Activated CD4-positive, alpha-beta T cell treated with anti-CD3 and anti-CD28 coated beads, Interleukin-2, amount 10 ng/mL, durations not matched to agents 24 days and 14 days (primary cell): Measurements from ENCODE around the gene TBC1D30. TPM values are rescaled to one million over a fixed set of nuclear protein-coding genes. Genes with fewer than 3 reads are reported as not detected.
"Not testable (repeated sequence)": the region's sequence is repeated elsewhere in the genome, so short reads cannot be mapped to it uniquely, and the experiment has no call there.

ENCODE experiments used
- DNase-seq: peaks from one replicate; pipeline ENCODE4 v3.0.0; 2022
- H3K27ac Mint-ChIP-seq: one replicate; pipeline ENCODE4 v1.8.0; 2022; ENCODE audit warnings: mild to moderate bottlenecking, mixed read lengths
- H3K27me3 Mint-ChIP-seq: one replicate; pipeline ENCODE4 v1.8.0; 2022; ENCODE audit warnings: mixed read lengths
- H3K36me3 Mint-ChIP-seq: one replicate; pipeline ENCODE4 v1.8.0; 2022; ENCODE audit warnings: low read depth, mild to moderate bottlenecking, mixed read lengths
- H3K4me1 Mint-ChIP-seq: one replicate; pipeline ENCODE4 v1.8.0; 2021; ENCODE audit warnings: mixed read lengths
- H3K4me3 Mint-ChIP-seq: one replicate; pipeline ENCODE4 v1.8.0; 2022; ENCODE audit warnings: mild to moderate bottlenecking, moderate library complexity, mixed read lengths
- H3K9me3 Mint-ChIP-seq: one replicate; pipeline ENCODE4 v1.8.0; 2021; ENCODE audit warnings: mixed read lengths
- intact Hi-C: fragments of 100-400 bp; cut with micrococcal nuclease; formaldehyde crosslinking; loops from one replicate; pipeline ENCODE4 v1.15.1; 2023
- total RNA-seq: library from RNA; stranded (reverse); gene quantifications from 2 replicates; pipeline ENCODE4 v1.2.3, GENCODE V29; 2022

Gene TBC1D30
- total RNA-seq, 1 donor from 2014 or later, result 1.7 TPM

GRCh38 chr12:64793610-64794009, 30.8 kb upstream of the TBC1D30 start:
- Mint-ChIP-seq H3K9me3 (no peaks in the 10 kb centered on the region), H3K36me3 (no peaks in the 10 kb centered on the region), H3K27me3 (peaks cover 29% of the 10 kb centered on the region), H3K4me3 (no peak overlapping the region), H3K27ac (no peak overlapping the region), H3K4me1 (no peaks in the 10 kb centered on the region)
- DNase-seq, result no peak
- intact Hi-C loops, result no loop called here

DNA sequence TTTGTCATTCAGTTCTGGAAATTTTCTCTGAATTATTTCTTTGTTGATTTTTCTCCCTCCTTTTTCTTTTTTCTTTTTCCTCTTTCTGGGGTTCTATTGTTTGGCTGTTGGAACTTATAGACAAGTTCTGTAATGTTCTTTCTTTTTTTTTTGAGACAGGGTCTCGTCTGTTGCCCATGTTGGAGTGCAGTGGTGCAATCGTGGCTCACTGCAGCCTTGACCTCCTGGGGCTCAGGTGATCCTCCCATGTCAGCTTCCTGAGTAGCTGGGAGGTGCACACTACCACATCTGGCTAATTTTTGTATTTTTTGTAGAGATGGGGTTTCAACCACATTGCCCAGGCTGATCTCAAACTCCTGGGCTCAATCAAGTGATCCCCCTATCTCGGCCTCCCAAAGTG, 30.1 kb upstream of the TBC1D30 start:
- intact Hi-C loops, result no loop called here
- Mint-ChIP-seq H3K27ac (no peak overlapping the region), H3K4me1 (no peaks in the 10 kb centered on the region), H3K9me3 (no peaks in the 10 kb centered on the region), H3K4me3 (no peak overlapping the region), H3K27me3 (peaks cover 27% of the 10 kb centered on the region), H3K36me3 (no peaks in the 10 kb centered on the region)
- DNase-seq, result no peak

DNA sequence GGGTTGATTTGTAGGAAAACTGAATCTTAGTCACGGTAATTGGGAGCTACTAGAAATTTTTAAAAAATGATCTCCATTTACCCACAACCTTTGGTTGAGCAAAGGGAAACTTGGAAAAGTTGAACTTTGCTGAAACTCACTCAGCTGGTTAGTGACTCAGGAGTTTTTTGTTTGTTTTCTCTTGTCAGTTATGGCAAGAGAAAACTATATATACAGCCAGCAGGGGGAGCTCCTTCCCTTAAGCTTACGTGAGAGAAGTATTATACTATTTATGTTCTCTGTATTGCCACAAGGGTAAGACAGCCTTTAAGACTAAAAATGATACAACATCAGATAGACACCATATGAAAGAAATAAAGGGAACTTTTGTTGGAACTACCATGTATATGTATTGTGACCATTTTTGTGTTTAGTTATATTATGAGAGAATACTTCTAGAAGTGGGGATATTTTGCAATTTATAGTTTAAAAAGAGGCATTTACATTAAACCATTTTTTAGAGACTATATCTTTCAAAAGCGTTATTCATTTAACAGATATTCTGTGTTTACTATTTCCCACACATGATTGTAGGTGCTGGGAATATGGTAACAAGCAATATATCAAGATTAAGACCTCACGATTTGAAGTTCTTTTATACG, 28.1 kb upstream of the TBC1D30 start:
- H3K9me3 Mint-ChIP-seq, result no peaks in the 10 kb centered on the region

GRCh38 chr12:64797156-64797555, 27.3 kb upstream of the TBC1D30 start:
- Mint-ChIP-seq H3K4me1 (no peaks in the 10 kb centered on the region), H3K36me3 (no peaks in the 10 kb centered on the region), H3K4me3 (no peak overlapping the region), H3K9me3 (no peaks in the 10 kb centered on the region), H3K27ac (no peak overlapping the region), H3K27me3 (peaks cover 29% of the 10 kb centered on the region)
- no peak for DNase-seq
- intact Hi-C loops, result loop anchor here (2.0 kb wide), 1 partner anchor 436 kb away; no protein-coding TSS in a partner anchor

More for the DNA sequence above, 28.1 kb upstream of the TBC1D30 start:
- Mint-ChIP-seq H3K4me3 (no peak overlapping the region), H3K27ac (no peak overlapping the region), H3K36me3 (no peaks in the 10 kb centered on the region), H3K4me1 (no peaks in the 10 kb centered on the region), H3K27me3 (peaks cover 28% of the 10 kb centered on the region)
- intact Hi-C loops, result loop anchor here (1.0 to 2.0 kb wide), 2 partner anchors 327 to 436 kb away; no protein-coding TSS in a partner anchor
- DNase-seq, result peak; percentile 89

GRCh38 chr12:64798165-64798564, 26.3 kb upstream of the TBC1D30 start:
- intact Hi-C loops, result no loop called here
- Mint-ChIP-seq H3K27ac (no peak overlapping the region), H3K36me3 (no peaks in the 10 kb centered on the region), H3K27me3 (peaks cover 31% of the 10 kb centered on the region), H3K9me3 (no peaks in the 10 kb centered on the region), H3K4me3 (no peak overlapping the region), H3K4me1 (no peaks in the 10 kb centered on the region)
- no peak for DNase-seq

GRCh38 chr12:64800640-64801039, 23.8 kb upstream of the TBC1D30 start:
- Mint-ChIP-seq H3K27me3 (peaks cover 30% of the 10 kb centered on the region), H3K9me3 (no peaks in the 10 kb centered on the region), H3K4me3 (no peak overlapping the region), H3K27ac (no peak overlapping the region), H3K36me3 (no peaks in the 10 kb centered on the region), H3K4me1 (no peaks in the 10 kb centered on the region)
- no peak for DNase-seq
- intact Hi-C loops, result loop anchor here (5.0 kb wide), 1 partner anchor 77 kb away; no protein-coding TSS in a partner anchor

DNA sequence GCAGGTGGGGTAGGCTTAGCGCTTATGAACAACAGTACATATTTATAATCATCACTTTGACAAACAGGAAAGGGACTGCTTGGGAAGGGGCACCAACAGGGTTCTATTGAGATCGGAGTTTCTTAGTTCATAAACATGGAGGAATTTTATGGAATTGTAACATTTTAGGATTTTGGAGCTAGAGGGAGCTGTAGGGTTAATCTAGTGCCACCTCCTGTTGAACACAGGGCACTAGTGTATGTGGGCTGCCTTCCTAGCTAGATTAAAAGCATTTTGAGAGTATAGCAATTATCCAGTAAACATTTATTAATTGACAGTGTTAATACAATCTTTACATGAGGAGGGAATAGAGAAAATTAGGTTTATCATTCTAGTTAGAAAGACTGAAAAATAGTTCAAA, 23.1 kb upstream of the TBC1D30 start:
- H3K9me3 Mint-ChIP-seq, result no peaks in the 10 kb centered on the region
- DNase-seq, result no peak
- H3K4me3 Mint-ChIP-seq, result no peak overlapping the region
- no peaks in the 10 kb centered on the region for H3K36me3 Mint-ChIP-seq
- peaks cover 30% of the 10 kb centered on the region for H3K27me3 Mint-ChIP-seq
- intact Hi-C loops, result loop anchor here (5.0 kb wide), 1 partner anchor 76 kb away; no protein-coding TSS in a partner anchor
- no peak overlapping the region for H3K27ac Mint-ChIP-seq
- no peaks in the 10 kb centered on the region for H3K4me1 Mint-ChIP-seq

- H3K4me1 Mint-ChIP-seq, H3K4me3 Mint-ChIP-seq, H3K27ac Mint-ChIP-seq, H3K9me3 Mint-ChIP-seq, H3K36me3 Mint-ChIP-seq: not testable (repeated sequence)
- H3K27me3 Mint-ChIP-seq, result peaks cover 32% of the 10 kb centered on the region
- DNase-seq, result peak; percentile 85
- intact Hi-C loops, result loop anchor here (5.0 kb wide), 1 partner anchor 75 kb away; no protein-coding TSS in a partner anchor
These were observed 22.2 kb upstream of the TBC1D30 start for GRCh38 chr12:64802180-64802775.

- H3K27ac Mint-ChIP-seq, result no peak overlapping the region
- H3K4me3 Mint-ChIP-seq, result no peak overlapping the region
- no peaks in the 10 kb centered on the region for H3K4me1 Mint-ChIP-seq
- DNase-seq, result no peak
- intact Hi-C loops, result no loop called here
- H3K9me3 Mint-ChIP-seq, result no peaks in the 10 kb centered on the region
- H3K36me3 Mint-ChIP-seq, result no peaks in the 10 kb centered on the region
- peaks cover 25% of the 10 kb centered on the region for H3K27me3 Mint-ChIP-seq
These were observed 18.3 kb upstream of the TBC1D30 start for GRCh38 chr12:64806173-64806572.

DNA sequence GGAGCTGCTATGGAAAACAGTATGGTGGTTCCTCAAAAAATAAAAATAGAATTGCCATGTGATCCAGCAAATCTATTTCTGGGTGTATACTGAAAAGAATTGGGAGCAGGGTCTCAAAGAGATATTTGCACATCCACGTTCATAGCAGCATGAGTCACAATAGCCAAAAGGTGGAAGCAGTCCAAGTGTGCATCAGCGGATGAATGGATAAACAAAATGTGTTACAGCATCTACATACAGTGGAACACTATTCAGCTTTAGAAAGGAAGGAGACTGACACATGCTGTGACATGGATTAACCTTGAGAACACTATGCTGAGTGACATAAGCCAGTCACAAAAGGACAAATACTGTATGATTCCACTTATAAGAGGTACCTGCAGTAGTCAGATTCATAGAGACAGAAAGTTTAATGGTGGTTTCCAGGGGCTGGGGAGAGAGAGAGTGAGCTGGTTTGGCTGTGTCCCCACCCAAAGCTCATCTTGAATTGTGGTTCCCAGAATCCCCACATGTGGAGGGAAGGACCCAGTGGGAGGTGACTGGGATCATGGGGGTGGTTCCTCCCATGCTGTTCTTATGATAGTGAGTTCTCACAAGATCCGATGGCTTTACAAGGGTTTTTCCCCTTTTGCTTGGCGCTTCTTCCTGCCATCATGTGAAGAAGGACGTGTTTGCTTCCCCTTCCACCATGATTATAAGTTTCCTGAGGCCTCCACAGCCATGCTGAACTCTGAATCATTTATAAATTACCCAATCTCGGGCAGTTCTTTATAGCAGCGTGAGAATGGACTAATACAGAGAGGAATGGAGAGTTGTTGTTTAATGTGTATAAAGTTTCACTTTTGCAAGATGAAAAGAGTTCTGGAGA, 17.6 kb upstream of the TBC1D30 start:
- no peaks in the 10 kb centered on the region for H3K4me1 Mint-ChIP-seq
- H3K36me3 Mint-ChIP-seq, result no peaks in the 10 kb centered on the region
- no peak for DNase-seq
- H3K27me3 Mint-ChIP-seq, result peaks cover 28% of the 10 kb centered on the region
- H3K9me3 Mint-ChIP-seq, result no peaks in the 10 kb centered on the region
- H3K4me3 Mint-ChIP-seq, result no peak overlapping the region
- no peak overlapping the region for H3K27ac Mint-ChIP-seq
- intact Hi-C loops, result no loop called here

- Mint-ChIP-seq H3K36me3 (no peaks in the 10 kb centered on the region), H3K27ac (no peak overlapping the region), H3K4me1 (no peaks in the 10 kb centered on the region), H3K27me3 (peaks cover 26% of the 10 kb centered on the region), H3K9me3 (no peaks in the 10 kb centered on the region), H3K4me3 (no peak overlapping the region)
- intact Hi-C loops, result no loop called here
- no peak for DNase-seq
These were observed 16.3 kb upstream of the TBC1D30 start for GRCh38 chr12:64808110-64808509.

DNA sequence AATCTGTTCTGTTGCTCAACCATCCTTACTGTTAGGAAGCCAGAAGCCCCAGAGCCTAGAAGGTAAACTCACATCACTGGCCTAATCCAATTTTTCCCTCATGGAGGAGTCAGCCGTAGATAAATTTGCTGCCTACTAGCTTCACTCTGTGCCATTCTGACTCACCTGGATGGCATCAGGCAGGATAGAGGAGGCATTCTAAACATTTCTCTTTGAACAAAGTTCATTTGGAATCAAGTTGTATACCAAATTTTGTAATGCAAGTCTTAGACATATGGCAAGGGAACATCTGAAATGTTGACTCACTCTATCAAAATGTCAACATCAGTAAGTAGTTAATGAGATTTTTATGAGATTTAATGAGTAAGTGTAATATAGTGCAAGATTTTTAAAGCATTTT, 13.6 kb upstream of the TBC1D30 start:
- intact Hi-C loops, result no loop called here

DNA sequence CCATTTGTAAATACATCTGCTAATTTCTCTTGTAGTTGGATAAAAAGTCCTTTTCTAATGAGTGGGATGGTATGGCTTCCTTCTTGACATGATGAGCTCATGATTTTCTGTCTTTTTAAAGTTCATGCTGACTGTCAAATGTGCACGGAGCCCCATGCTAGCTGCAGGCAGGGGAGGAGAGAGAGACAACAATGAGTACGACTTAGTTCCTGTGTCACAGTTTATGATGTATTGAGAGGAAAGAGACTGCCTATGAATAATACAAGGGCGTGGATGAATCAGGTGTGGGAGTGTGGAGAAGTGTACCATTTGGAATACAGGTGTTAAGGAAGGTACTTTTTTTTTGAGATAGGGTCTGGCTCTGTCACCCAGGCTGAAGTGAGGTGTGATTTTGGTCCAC, 10.7 kb upstream of the TBC1D30 start:
- Mint-ChIP-seq H3K27ac (no peak overlapping the region), H3K4me3 (no peak overlapping the region), H3K4me1 (no peaks in the 10 kb centered on the region), H3K9me3 (no peaks in the 10 kb centered on the region), H3K36me3 (no peaks in the 10 kb centered on the region), H3K27me3 (peaks cover 14% of the 10 kb centered on the region)
- intact Hi-C loops, result no loop called here
- DNase-seq, result no peak

More for the DNA sequence above, 13.6 kb upstream of the TBC1D30 start:
- DNase-seq, result no peak
- H3K27ac Mint-ChIP-seq, result no peak overlapping the region
- H3K36me3 Mint-ChIP-seq, result no peaks in the 10 kb centered on the region
- H3K9me3 Mint-ChIP-seq, result no peaks in the 10 kb centered on the region
- no peak overlapping the region for H3K4me3 Mint-ChIP-seq
- no peaks in the 10 kb centered on the region for H3K4me1 Mint-ChIP-seq
- H3K27me3 Mint-ChIP-seq, result peaks cover 19% of the 10 kb centered on the region

GRCh38 chr12:64814432-64814831, 10.0 kb upstream of the TBC1D30 start:
- Mint-ChIP-seq H3K4me1 (no peaks in the 10 kb centered on the region), H3K4me3 (no peak overlapping the region), H3K27ac (no peak overlapping the region), H3K36me3 (no peaks in the 10 kb centered on the region), H3K9me3 (no peaks in the 10 kb centered on the region), H3K27me3 (peaks cover 14% of the 10 kb centered on the region)
- intact Hi-C loops, result no loop called here
- no peak for DNase-seq
